Measurements from ENCODE around the gene TBX2. TPM values are rescaled to one million over a fixed set of nuclear protein-coding genes. Genes with fewer than 3 reads are reported as not detected.

Gene TBX2
- total and polyA plus RNA-seq, 2 of the 4 experiments (the other 2 are of a cell fraction): 20.1 to 64.1 TPM

- peak overlapping the region; percentile 86 for H2AFZ ChIP-seq (replicated peaks; ENCODE audit: low read length, poor library complexity)
- peak overlapping the region; percentile 98 for H3K18ac ChIP-seq (ENCODE audit: low read depth, low read length)
- in situ Hi-C loops (cut with MboI; ENCODE audit: low sequenced_read_pairs): no loop called here
- DNase-seq (peak; percentile 35), ATAC-seq (ENCODE audit: low read depth) (no peak)
- H2AK9ac ChIP-seq (replicated peaks; ENCODE audit: low read depth, low read length, poor library complexity): peak overlapping the region; percentile 99
- intact Hi-C loops (cut with micrococcal nuclease): loop anchor here (5.0 to 10.0 kb wide), 5 partner anchors 144 to 492 kb away; no protein-coding TSS in a partner anchor
- H3K23ac ChIP-seq (ENCODE audit: low read depth, low read length): peak overlapping the region; percentile 99
- H3K56ac ChIP-seq (ENCODE audit: extremely low read depth, insufficient read depth, low read length): peak overlapping the region; percentile 87
- H3K9me1 ChIP-seq (ENCODE audit: insufficient read depth, low read length): peaks cover 19% of the 10 kb centered on the region
- H4K91ac ChIP-seq (ENCODE audit: insufficient read depth, low read depth, low read length): peak overlapping the region; percentile 100
- ChIA-PET POLR2A (ENCODE audit: unreplicated experiment) (interaction anchor here (0.9 to 1.5 kb wide), 3 partner anchors 61 to 178 kb away, joined by 3 to 8 read pairs (median 4); no protein-coding TSS in a partner anchor), CTCF (interaction anchor here (1.0 to 1.3 kb wide), 3 partner anchors 37 to 89 kb away, joined by 3 read pairs; no protein-coding TSS in a partner anchor)
- peak overlapping the region; percentile 97 for H3K4me2 ChIP-seq (ENCODE audit: low read depth, low read length)
- peak overlapping the region; percentile 96 for H2BK120ac ChIP-seq (ENCODE audit: low read depth, low read length)
- H4K20me1 ChIP-seq (ENCODE audit: insufficient read depth, low read length): peaks cover 23% of the 10 kb centered on the region
- H3K27me3 ChIP-seq (ENCODE audit: control insufficient read depth, insufficient read depth, low read length): no peaks in the 10 kb centered on the region
- no peaks in the 10 kb centered on the region for H3K9me3 ChIP-seq (ENCODE audit: control insufficient read depth, insufficient read depth, low read length)
- H3K4ac ChIP-seq (ENCODE audit: low read depth, low read length): peak overlapping the region; percentile 100
- 3% methylated on average over 21 of the region's 46 CpGs; no CpG with 5 or more reads in 1 of the 2 experiments for WGBS, 2 experiments (ENCODE audit: extremely low coverage in 2 of 2, insufficient read length in 1 of 2)
- peak overlapping the region; percentile 58 for H3K4me3 ChIP-seq (ENCODE audit: insufficient read depth, low read depth, low read length)
- BruUV-seq (replicated peaks): no TSS peak
- peaks cover 26% of the 10 kb centered on the region for H3K4me1 ChIP-seq (ENCODE audit: control insufficient read depth, insufficient read depth, low read length)
- peak overlapping the region; percentile 96 for H3K9ac ChIP-seq (ENCODE audit: low read depth, low read length)
- H4K5ac ChIP-seq (ENCODE audit: low read depth, low read length): peak overlapping the region; percentile 100
- 0 out of 2 replicates have a peak, but pooled peaks have one; percentile 32 for TF ChIP-seq MXI1 (IDR thresholded peaks at IDR 0.05; ENCODE audit: borderline replicate concordance, low read depth, low read length)
- TF ChIP-seq, protein P1, sequence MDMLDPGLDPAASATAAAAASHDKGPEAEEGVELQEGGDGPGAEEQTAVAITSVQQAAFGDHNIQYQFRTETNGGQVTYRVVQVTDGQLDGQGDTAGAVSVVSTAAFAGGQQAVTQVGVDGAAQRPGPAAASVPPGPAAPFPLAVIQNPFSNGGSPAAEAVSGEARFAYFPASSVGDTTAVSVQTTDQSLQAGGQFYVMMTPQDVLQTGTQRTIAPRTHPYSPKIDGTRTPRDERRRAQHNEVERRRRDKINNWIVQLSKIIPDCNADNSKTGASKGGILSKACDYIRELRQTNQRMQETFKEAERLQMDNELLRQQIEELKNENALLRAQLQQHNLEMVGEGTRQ (IDR thresholded peaks at IDR 0.05; ENCODE audit: low read depth, low read length): no peak
- H3K27ac ChIP-seq (ENCODE audit: insufficient read depth, low read length): peak overlapping the region; percentile 99
- peak overlapping the region; percentile 73; the same call in 2 of the 3 replicates for H2BK15ac ChIP-seq (ENCODE audit: low read depth, low read length)
- peaks cover 15% of the 10 kb centered on the region for H3K36me3 ChIP-seq (ENCODE audit: control insufficient read depth, insufficient read depth, low read length)
- peak overlapping the region; percentile 82 to 97 for H4K8ac ChIP-seq (ENCODE audit: low read depth in 2 of 2, low read length in 2 of 2)
- H3K79me1 ChIP-seq (ENCODE audit: low read depth in 1 of 2, low read length in 2 of 2): peaks cover 2 to 44% of the 10 kb centered on the region in 2 experiments; a peak in 3 of 4 replicates
- peak overlapping the region; percentile 99 for H3K14ac ChIP-seq (replicated peaks; ENCODE audit: low read depth, low read length)
- peak overlapping the region; percentile 96 for H2BK5ac ChIP-seq (ENCODE audit: low read depth, low read length, poor library complexity, severe bottlenecking)
- peak overlapping the region; percentile 97 for H2AK5ac ChIP-seq (ENCODE audit: low read depth, low read length)
- dilution Hi-C loops (cut with HindIII; ENCODE audit: low sequenced_read_pairs, unreplicated experiment): no loop called here
- H2BK20ac ChIP-seq (ENCODE audit: low read depth, low read length): peak overlapping the region; percentile 75
Observed at GRCh38 chr17:61396586-61397085, 3.0 kb upstream of the TBX2 start.
